PC-9 (cell line): ENCODE data around the gene TSPAN8. TPM values are rescaled to one million over a fixed set of nuclear protein-coding genes. Genes with fewer than 3 reads are reported as not detected.

Experiments
- BruUV-seq: library from RNA; stranded (reverse); fragments of 400-500 nt; replicated peaks from 2 replicates; lab custom pipeline; 2021; lab: Mats Ljungman, UMichigan
- CTCF ChIA-PET: fragments of 300-600 bp; sonication (Branson Sonifier 250); formaldehyde crosslinking; loops from one replicate; lab custom pipeline; 2022; ENCODE audit warnings: antibody characterized with exemption; lab: Charles Lee
- POLR2A ChIA-PET: fragments of 300-600 bp; sonication (Branson Sonifier 250); formaldehyde crosslinking; loops from one replicate; lab custom pipeline; 2022; ENCODE audit warnings: antibody characterized with exemption; ENCODE audit not compliant: unreplicated experiment; lab: Charles Lee
- DNase-seq, 2 experiments: peaks; one replicate each; pipeline versions ENCODE4 v3.0.0 to v3.0.0-alpha.2; 2015 to 2022; ENCODE audit warnings: mixed read lengths in 1 of 2
- H2AFZ ChIP-seq: fragments of 200-600 bp; sonication (generic); 2 replicates; pipeline ENCODE4 v1.8.1; 2017; ENCODE audit warnings: antibody characterized with exemption
- H3F3A ChIP-seq: fragments of 200-600 bp; sonication (generic); 2 replicates; pipeline ENCODE4 v1.8.1; 2017; ENCODE audit warnings: antibody characterized with exemption, mild to moderate bottlenecking, low read depth; ENCODE audit not compliant: insufficient read depth
- H3K27ac ChIP-seq: fragments of 200-600 bp; sonication (generic); 2 replicates; pipeline ENCODE4 v1.6.1; 2016; ENCODE audit warnings: mixed run types
- H3K27me3 ChIP-seq: fragments of 200-600 bp; sonication (generic); 2 replicates; pipeline ENCODE4 v1.6.1; 2016; ENCODE audit warnings: low read depth, mixed run types; ENCODE audit not compliant: insufficient read depth
- H3K36me3 ChIP-seq: fragments of 200-600 bp; sonication (generic); 2 replicates; pipeline ENCODE4 v1.6.1; 2016; ENCODE audit warnings: low read depth, mixed run types
- H3K4me1 ChIP-seq: fragments of 200-600 bp; sonication (generic); replicated peaks from 2 replicates; pipeline ENCODE4 v1.6.1; 2016; ENCODE audit warnings: mixed run types; ENCODE audit not compliant: insufficient read depth
- H3K4me2 ChIP-seq: fragments of 200-600 bp; sonication (generic); 2 replicates; pipeline ENCODE4 v1.6.1; 2017; ENCODE audit warnings: mixed run types
- H3K4me3 ChIP-seq: fragments of 200-600 bp; sonication (generic); 2 replicates; pipeline ENCODE4 v1.6.1; 2016; ENCODE audit warnings: mixed run types
- H3K79me2 ChIP-seq: fragments of 200-600 bp; sonication (generic); 2 replicates; pipeline ENCODE4 v1.6.1; 2017; ENCODE audit warnings: low read depth, mixed run types
- H3K9me2 ChIP-seq: fragments of 200-600 bp; sonication (generic); 2 replicates; pipeline ENCODE4 v1.8.1; 2017; ENCODE audit warnings: mild to moderate bottlenecking; ENCODE audit not compliant: insufficient read depth
- H3K9me3 ChIP-seq: fragments of 200-600 bp; sonication (generic); 2 replicates; pipeline ENCODE4 v1.8.1; 2016; ENCODE audit warnings: low read depth; ENCODE audit not compliant: insufficient read depth
- H4K20me1 ChIP-seq: fragments of 200-600 bp; sonication (generic); 2 replicates; pipeline ENCODE4 v1.8.1; 2017; ENCODE audit not compliant: insufficient read depth
- CTCF ChIP-seq: fragments of 200-600 bp; sonication (generic); conservative IDR thresholded peaks from 2 replicates; pipeline ENCODE4 v1.6.1; 2017; ENCODE audit warnings: mixed run types, antibody characterized with exemption, mild to moderate bottlenecking, moderate library complexity
- EZH2 ChIP-seq: fragments of 200-600 bp; sonication (generic); IDR thresholded peaks from 2 replicates; pipeline ENCODE4 v1.8.0; 2017; ENCODE audit warnings: antibody characterized with exemption, low read depth
- intact Hi-C: fragments of 100-400 bp; cut with micrococcal nuclease; formaldehyde crosslinking; loops from one replicate; pipeline ENCODE4 v1.10.0; 2022; ENCODE audit not compliant: unreplicated experiment
- total RNA-seq: library from RNA; stranded (reverse); gene quantifications from 2 replicates; pipeline ENCODE4 v1.2.3, GENCODE V29; 2021

Gene TSPAN8
- total RNA-seq, 1 experiment from 2014 or later: 1.9 TPM

GRCh38 chr12:71134405-71134804, 23.4 kb downstream of the TSPAN8 start:
- no peak for DNase-seq
- POLR2A ChIA-PET: no interaction called here
- H3F3A ChIP-seq: no peaks in the 10 kb centered on the region

GRCh38 chr12:71130521-71131069, 27.2 kb downstream of the TSPAN8 start:
- Histone ChIP-seq H3K9me2 (0 out of 2 replicates have a peak, but pooled peaks cover 7% of the 10 kb centered on the region), H3K4me2 (no peak overlapping the region), H3F3A (no peaks in the 10 kb centered on the region), H2AFZ (no peak overlapping the region), H3K9me3 (no peaks in the 10 kb centered on the region), H3K4me1 (no peaks in the 10 kb centered on the region), H3K27ac (no peak overlapping the region), H4K20me1 (no peaks in the 10 kb centered on the region), H3K27me3 (no peaks in the 10 kb centered on the region), H3K36me3 (no peaks in the 10 kb centered on the region), H3K79me2 (no peaks in the 10 kb centered on the region), H3K4me3 (no peak overlapping the region)
- ChIA-PET POLR2A (no interaction called here), CTCF (no interaction called here)
- intact Hi-C loops: no loop called here
- BruUV-seq: no TSS peak
- DNase-seq: no peak
- no peak for TF ChIP-seq EZH2
- no peak for TF ChIP-seq CTCF

More at GRCh38 chr12:71134405-71134804, 23.4 kb downstream of the TSPAN8 start:
- intact Hi-C loops: no loop called here
- Histone ChIP-seq H3K9me2 (no peaks in the 10 kb centered on the region), H3K9me3 (no peaks in the 10 kb centered on the region), H3K79me2 (no peaks in the 10 kb centered on the region), H3K27ac (no peak overlapping the region), H3K36me3 (no peaks in the 10 kb centered on the region), H3K27me3 (no peaks in the 10 kb centered on the region), H3K4me3 (no peak overlapping the region), H4K20me1 (no peaks in the 10 kb centered on the region), H3K4me2 (no peak overlapping the region), H3K4me1 (no peaks in the 10 kb centered on the region), H2AFZ (no peak overlapping the region)
- no TSS peak for BruUV-seq
- no peak for TF ChIP-seq CTCF
- no peak for TF ChIP-seq EZH2
- CTCF ChIA-PET: interaction anchor here (0.6 kb wide), 1 partner anchor 139 kb away, joined by 7 read pairs; no protein-coding TSS in a partner anchor

GRCh38 chr12:71129364-71129763, 28.4 kb downstream of the TSPAN8 start:
- Histone ChIP-seq H3K4me2 (no peak overlapping the region), H3K27me3 (no peaks in the 10 kb centered on the region), H2AFZ (no peak overlapping the region), H3F3A (no peaks in the 10 kb centered on the region), H4K20me1 (no peaks in the 10 kb centered on the region), H3K9me2 (0 out of 2 replicates have a peak, but pooled peaks cover 7% of the 10 kb centered on the region), H3K27ac (no peak overlapping the region), H3K9me3 (no peaks in the 10 kb centered on the region), H3K79me2 (no peaks in the 10 kb centered on the region), H3K4me1 (no peaks in the 10 kb centered on the region), H3K4me3 (no peak overlapping the region), H3K36me3 (no peaks in the 10 kb centered on the region)
- CTCF ChIA-PET: no interaction called here
- TF ChIP-seq EZH2 (no peak), CTCF (no peak)
- POLR2A ChIA-PET: no interaction called here
- no peak for DNase-seq
- intact Hi-C loops: no loop called here
- BruUV-seq: no TSS peak
